Mucosa of rectum (tissue), 2 donors: Measurements from ENCODE around the gene THBS4.
"Not testable (repeated sequence)": the region's sequence is repeated elsewhere in the genome, so short reads cannot be mapped to it uniquely, and the experiment has no call there.

ENCODE experiments used
- H3K27ac ChIP-seq, 2 donors: one replicate each; pipeline ENCODE4 v1.7.0; 2013; ENCODE audit warnings: inconsistent platforms in 2 of 2, low read depth in 2 of 2, low read length in 2 of 2
- H3K27me3 ChIP-seq, 2 donors: one replicate each; pipeline ENCODE4 v1.7.0; 2013; ENCODE audit warnings: low read length in 2 of 2; ENCODE audit not compliant: control insufficient read depth in 2 of 2, insufficient read depth in 2 of 2
- H3K36me3 ChIP-seq, 2 donors: one replicate each; pipeline ENCODE4 v1.7.0; 2013; ENCODE audit warnings: low read length in 2 of 2; ENCODE audit not compliant: control insufficient read depth in 2 of 2, insufficient read depth in 2 of 2
- H3K4me1 ChIP-seq, 2 donors: one replicate each; pipeline ENCODE4 v1.7.0; 2013; ENCODE audit warnings: low read length in 2 of 2, mild to moderate bottlenecking in 1 of 2; ENCODE audit not compliant: control insufficient read depth in 2 of 2, insufficient read depth in 2 of 2
- H3K4me3 ChIP-seq, 2 donors: one replicate each; pipeline ENCODE4 v1.7.0; 2013; ENCODE audit warnings: low read length in 2 of 2
- H3K9ac ChIP-seq, 2 donors: one replicate each; pipeline ENCODE4 v1.7.0; 2013; ENCODE audit warnings: low read length in 2 of 2, low read depth in 1 of 2, mild to moderate bottlenecking in 1 of 2
- H3K9me3 ChIP-seq, 2 donors: one replicate each; pipeline ENCODE4 v1.7.0; 2013; ENCODE audit warnings: low read length in 2 of 2; ENCODE audit not compliant: control insufficient read depth in 2 of 2
- donor health status: healthy.
- donor health status: Normal muscosa, but diverticular disease.

The THBS4 gene

DNA sequence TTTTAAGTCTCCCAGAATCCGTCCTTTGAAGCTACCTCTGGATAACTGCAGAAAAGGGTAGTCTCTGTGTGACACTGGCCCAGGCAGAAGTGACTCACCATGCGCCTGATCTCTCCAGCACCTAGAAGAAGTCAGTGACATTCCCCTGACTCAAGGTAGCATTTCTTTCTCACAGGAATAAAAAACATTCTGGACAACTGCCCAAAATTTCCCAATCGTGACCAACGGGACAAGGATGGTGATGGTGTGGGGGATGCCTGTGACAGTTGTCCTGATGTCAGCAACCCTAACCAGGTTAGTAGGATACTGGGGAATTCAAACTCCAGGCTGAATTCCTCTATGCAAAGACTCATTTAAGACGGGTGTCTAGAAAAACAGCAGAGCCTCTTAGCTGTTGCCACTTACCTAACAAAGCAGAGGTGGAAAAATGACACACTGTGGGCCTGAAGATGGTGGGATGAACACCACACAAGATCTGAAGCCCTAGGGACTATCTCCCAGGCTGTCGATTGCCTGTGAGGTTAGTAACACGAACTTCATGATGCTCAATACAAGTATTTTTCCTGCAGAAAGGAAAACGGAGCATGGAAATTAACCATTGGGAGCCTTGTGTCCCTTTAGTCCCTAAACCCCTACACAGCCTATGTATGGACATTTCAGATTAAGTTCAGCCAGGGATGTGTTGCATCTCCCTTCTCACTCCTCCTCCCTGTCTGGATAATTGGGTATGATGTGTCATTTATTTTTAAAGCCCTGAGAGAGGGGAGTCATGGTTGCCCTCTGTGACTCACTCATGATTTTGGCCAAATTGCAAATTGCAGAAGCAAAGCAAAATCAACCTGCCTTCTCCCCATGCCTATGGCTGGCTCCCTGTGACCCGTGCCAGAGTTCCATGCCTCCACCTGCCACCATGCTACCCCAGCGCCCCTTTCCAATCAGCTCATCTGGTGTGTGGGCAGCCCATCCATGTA is 37.2 kb downstream of the THBS4 start:
- H3K27ac ChIP-seq: no peak overlapping the region
- no peak overlapping the region for H3K4me3 ChIP-seq
- H3K36me3 ChIP-seq: no peaks in the 10 kb centered on the region

DNA sequence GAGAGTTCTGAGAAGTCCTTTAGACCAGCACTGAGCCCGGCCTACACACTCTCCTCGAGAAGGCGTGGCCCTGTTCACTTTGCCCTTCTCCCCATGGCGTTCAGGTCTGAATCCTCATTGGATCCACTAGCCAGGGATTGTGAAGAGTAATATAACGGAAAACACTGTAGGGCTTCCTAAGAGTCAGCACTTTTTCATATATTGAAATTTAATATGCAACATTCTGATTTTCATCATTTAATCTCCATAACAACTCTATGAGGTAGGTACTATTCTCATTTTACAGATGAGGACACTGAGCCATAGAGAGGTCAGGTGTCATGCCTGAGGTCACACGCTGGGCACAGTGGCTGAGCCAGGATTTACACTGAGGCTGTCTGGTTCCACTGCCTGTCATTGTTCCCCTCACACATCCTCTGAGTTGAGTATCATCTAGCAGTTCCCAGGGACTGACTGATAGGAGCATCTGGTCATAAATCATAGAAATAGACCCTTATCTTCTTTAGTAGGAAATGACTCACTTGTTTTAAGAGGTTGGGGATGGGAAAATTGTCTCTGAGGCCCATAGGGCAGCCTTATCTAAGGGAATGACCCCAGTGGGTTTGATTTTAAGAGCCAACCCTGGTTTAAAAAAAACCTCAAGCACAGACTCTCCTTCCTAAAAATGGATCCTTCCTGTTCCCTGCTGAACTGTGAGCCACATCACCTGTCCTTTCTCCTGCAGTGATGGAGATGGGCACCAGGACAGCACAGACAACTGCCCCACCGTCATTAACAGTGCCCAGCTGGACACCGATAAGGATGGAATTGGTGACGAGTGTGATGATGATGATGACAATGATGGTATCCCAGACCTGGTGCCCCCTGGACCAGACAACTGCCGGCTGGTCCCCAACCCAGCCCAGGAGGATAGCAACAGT is 41.2 kb downstream of the THBS4 start:
- Histone ChIP-seq H3K9me3 (no peaks in the 10 kb centered on the region), H3K27ac (no peak overlapping the region), H3K36me3 (no peaks in the 10 kb centered on the region), H3K9ac (no peak overlapping the region), H3K27me3 (no peaks in the 10 kb centered on the region), H3K4me1 (no peaks in the 10 kb centered on the region), H3K4me3 (no peak overlapping the region)

More for the DNA sequence above, 37.2 kb downstream of the THBS4 start:
- Histone ChIP-seq H3K9ac (no peak overlapping the region), H3K4me1 (peaks cover 0 to 4% of the 10 kb centered on the region in 2 donors), H3K9me3 (no peaks in the 10 kb centered on the region), H3K27me3 (no peaks in the 10 kb centered on the region)

DNA sequence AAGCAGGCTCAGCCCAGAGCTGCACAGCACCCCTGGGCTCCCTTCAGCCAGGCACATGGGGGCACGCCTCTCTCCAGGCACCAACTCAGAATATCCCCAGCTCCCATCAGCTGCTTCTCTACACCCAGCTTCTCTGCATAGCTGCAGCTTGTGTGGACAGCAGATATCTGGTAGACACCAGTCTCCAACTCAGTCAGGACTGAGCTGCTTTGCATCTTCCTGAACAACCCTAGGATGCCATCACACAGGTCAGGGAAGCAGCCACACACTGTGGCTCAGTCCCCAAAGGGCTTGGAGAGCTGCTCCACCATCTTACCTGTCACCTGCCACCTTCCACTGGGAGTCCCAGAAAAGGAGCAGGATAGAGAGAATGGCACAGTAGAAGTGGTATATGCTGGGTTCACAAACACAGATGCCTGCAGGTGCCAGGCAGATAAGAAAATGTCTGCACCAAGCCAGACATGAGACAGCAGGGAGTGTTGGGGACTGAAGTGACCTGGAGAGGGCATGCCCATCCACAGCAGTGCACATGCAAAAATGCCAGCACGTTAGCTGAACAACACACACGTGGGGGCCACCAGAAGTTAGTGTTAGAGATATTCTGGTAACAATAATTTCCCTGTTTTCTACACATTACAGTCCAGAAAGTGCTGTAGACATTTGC is 42.0 kb downstream of the THBS4 start:
- Histone ChIP-seq H3K4me1 (no peaks in the 10 kb centered on the region), H3K27me3 (no peaks in the 10 kb centered on the region), H3K9ac (no peak overlapping the region), H3K9me3 (no peaks in the 10 kb centered on the region), H3K4me3 (no peak overlapping the region), H3K27ac (no peak overlapping the region), H3K36me3 (no peaks in the 10 kb centered on the region)

DNA sequence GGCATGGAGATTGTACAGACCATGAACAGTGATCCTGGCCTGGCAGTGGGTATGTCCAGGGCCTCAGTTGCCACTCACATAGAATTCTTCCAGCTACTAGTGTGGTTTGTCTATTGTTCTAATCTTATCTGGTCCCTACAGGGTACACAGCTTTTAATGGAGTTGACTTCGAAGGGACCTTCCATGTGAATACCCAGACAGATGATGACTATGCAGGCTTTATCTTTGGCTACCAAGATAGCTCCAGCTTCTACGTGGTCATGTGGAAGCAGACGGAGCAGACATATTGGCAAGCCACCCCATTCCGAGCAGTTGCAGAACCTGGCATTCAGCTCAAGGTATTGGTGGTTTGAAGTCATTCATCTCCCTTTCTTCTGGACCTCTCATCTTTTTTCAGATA is 43.8 kb downstream of the THBS4 start:
- H3K9me3 ChIP-seq: no peaks in the 10 kb centered on the region
- H3K36me3 ChIP-seq: no peaks in the 10 kb centered on the region
- no peaks in the 10 kb centered on the region for H3K27me3 ChIP-seq
- H3K4me1 ChIP-seq: no peaks in the 10 kb centered on the region
- no peak overlapping the region for H3K27ac ChIP-seq
- H3K9ac ChIP-seq: no peak overlapping the region
- no peak overlapping the region for H3K4me3 ChIP-seq

DNA sequence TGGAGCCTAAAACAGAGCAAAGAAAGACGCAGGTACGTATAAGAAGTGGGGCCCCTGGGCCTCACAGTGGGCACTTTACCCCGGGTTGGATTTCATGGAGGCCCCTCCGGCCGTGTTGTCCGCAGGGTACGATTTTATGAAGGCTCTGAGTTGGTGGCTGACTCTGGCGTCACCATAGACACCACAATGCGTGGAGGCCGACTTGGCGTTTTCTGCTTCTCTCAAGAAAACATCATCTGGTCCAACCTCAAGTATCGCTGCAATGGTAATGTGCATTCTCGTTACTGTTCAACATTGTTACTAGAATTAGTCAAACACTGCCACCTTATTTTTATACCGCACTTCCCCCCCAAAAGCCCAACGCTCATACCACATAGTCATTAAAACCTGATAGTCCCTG is 47.1 kb downstream of the THBS4 start:
- Histone ChIP-seq H3K4me1 (no peaks in the 10 kb centered on the region), H3K36me3 (no peaks in the 10 kb centered on the region), H3K27ac (no peak overlapping the region), H3K27me3 (no peaks in the 10 kb centered on the region), H3K9ac (no peak overlapping the region), H3K4me3 (no peak overlapping the region), H3K9me3 (no peaks in the 10 kb centered on the region)

- Histone ChIP-seq H3K4me1 (no peaks in the 10 kb centered on the region), H3K9me3 (no peaks in the 10 kb centered on the region), H3K27ac (no peak overlapping the region), H3K4me3 (peak overlapping the region in 1 of 2 donors; percentile 53), H3K36me3 (no peaks in the 10 kb centered on the region), H3K27me3 (no peaks in the 10 kb centered on the region), H3K9ac (no peak overlapping the region)
Measured at GRCh38 chr5:80082731-80083100, 47.6 kb downstream of the THBS4 start.

DNA sequence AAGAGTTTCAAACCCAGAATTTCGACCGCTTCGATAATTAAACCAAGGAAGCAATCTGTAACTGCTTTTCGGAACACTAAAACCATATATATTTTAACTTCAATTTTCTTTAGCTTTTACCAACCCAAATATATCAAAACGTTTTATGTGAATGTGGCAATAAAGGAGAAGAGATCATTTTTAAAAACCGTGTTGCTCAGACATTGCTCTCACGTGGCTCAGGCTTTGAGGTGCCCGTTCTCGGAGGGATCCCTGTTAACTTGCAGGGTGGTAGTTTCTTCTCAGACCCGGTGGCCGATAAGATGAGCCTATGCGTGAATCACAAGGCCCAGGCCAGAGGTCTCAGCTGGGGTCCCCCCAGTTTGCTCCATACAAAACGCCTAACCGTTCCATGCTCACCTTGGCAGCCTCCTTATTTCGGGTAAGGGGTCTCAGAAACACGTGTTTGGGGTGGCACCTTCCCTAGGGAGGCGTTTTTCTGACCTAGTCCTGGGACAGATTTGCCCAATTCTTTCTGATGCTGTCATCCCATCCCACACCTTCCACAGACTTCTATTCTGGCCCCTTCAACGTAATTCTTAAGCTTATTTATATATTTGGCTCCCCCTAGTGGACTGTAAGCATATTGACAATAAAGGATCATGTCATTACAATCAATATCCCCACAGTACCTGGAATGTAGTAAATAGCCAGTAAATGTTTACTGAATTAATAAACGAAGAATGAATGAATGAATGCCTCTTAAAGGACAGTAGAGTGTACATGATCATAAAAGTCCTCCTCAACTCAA is 48.1 kb downstream of the THBS4 start:
- Histone ChIP-seq H3K4me1 (no peaks in the 10 kb centered on the region), H3K27me3 (no peaks in the 10 kb centered on the region), H3K4me3 (peak overlapping the region; percentile 51 to 53), H3K36me3 (no peaks in the 10 kb centered on the region), H3K9me3 (no peaks in the 10 kb centered on the region), H3K9ac (no peak overlapping the region), H3K27ac (no peak overlapping the region)

GRCh38 chr5:80090884-80091166 is 55.7 kb downstream of the THBS4 start:
- Histone ChIP-seq H3K9me3 (no peaks in the 10 kb centered on the region), H3K27ac (no peak overlapping the region)

GRCh38 chr5:80091792-80092192 is 56.6 kb downstream of the THBS4 start:
- not testable (repeated sequence) for H3K9me3 ChIP-seq, H3K9ac ChIP-seq, H3K4me3 ChIP-seq, H3K4me1 ChIP-seq, H3K36me3 ChIP-seq, H3K27me3 ChIP-seq, H3K27ac ChIP-seq

More at GRCh38 chr5:80090884-80091166, 55.7 kb downstream of the THBS4 start:
- H3K27me3 ChIP-seq: no peaks in the 10 kb centered on the region
- no peak overlapping the region for H3K9ac ChIP-seq
- H3K4me1 ChIP-seq: no peaks in the 10 kb centered on the region
- no peaks in the 10 kb centered on the region for H3K36me3 ChIP-seq
- H3K4me3 ChIP-seq: no peak overlapping the region
